Neural progenitor cell (in vitro differentiated cells): ENCODE results near the gene STK4.

Experiments used
- EZH2 ChIP-seq: fragments of 200-600 bp; sonication (generic); IDR thresholded peaks from 2 replicates; pipeline ENCODE4 v1.6.1; 2017; ENCODE audit warnings: antibody characterized with exemption, mild to moderate bottlenecking, moderate library complexity
- TF ChIP-seq, protein P1 (sequence below): fragments of 200-600 bp; sonication (generic); IDR thresholded peaks from 2 replicates; pipeline ENCODE4 v1.5.1; 2017; ENCODE audit warnings: antibody characterized with exemption, mild to moderate bottlenecking

- TF ChIP-seq EZH2: no peak
- TF ChIP-seq, protein P1, sequence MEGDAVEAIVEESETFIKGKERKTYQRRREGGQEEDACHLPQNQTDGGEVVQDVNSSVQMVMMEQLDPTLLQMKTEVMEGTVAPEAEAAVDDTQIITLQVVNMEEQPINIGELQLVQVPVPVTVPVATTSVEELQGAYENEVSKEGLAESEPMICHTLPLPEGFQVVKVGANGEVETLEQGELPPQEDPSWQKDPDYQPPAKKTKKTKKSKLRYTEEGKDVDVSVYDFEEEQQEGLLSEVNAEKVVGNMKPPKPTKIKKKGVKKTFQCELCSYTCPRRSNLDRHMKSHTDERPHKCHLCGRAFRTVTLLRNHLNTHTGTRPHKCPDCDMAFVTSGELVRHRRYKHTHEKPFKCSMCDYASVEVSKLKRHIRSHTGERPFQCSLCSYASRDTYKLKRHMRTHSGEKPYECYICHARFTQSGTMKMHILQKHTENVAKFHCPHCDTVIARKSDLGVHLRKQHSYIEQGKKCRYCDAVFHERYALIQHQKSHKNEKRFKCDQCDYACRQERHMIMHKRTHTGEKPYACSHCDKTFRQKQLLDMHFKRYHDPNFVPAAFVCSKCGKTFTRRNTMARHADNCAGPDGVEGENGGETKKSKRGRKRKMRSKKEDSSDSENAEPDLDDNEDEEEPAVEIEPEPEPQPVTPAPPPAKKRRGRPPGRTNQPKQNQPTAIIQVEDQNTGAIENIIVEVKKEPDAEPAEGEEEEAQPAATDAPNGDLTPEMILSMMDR: no peak
Observed at GRCh38 chr20:45085289-45085688, 119.0 kb downstream of the STK4 start.
